Stomach (tissue), 4 donors: ENCODE measurements around the gene ARFGEF3.

ENCODE experiments used
- POLR2AphosphoS5 ChIP-seq, 3 donors: sonication (generic); formaldehyde crosslinking; IDR thresholded peaks; one replicate each; pipeline ENCODE4 v1.6.1; 2016; ENCODE audit warnings: antibody characterized with exemption in 3 of 3
- TF ChIP-seq, protein P1 (sequence below), 7 experiments: fragments of 450-650 bp in 4 of 7; fragments of 200-600 bp in 3 of 7; sonication (generic) in 3 of 7; IDR thresholded peaks; one replicate each; pipeline ENCODE4 v1.5.1; 2016 to 2019; ENCODE audit warnings: antibody characterized with exemption in 7 of 7, control low read depth in 2 of 7, mild to moderate bottlenecking in 1 of 7

DNA sequence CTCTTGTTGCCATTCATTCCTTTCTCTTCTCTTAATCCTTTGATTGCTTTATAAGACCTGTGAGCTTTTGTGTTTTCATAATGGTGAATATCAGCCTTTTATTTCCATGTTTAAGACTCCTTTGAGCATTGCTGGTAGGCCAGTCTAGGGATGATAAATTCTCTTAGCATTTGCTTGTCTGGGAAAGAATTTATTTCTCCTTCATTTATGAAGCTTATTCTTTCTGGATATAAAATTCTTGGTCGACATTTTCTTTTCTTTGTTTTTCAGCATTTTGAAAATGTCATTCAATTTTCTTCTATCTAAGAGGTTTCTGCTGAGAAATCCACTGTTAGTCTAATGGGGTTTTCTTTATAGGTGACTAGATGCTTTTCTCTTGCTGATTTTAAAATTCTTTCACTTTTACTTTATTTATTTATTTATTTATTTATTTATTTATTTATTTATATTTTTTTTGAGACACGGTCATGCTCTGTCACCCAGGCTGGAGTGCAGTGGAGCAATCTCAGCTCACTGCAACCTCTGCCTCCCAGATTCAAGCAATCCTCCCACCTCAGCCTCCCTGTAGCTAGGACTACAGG, 15.0 kb downstream of the ARFGEF3 start:
- no peak for TF ChIP-seq POLR2AphosphoS5 (IDR thresholded peaks at IDR 0.05)
- TF ChIP-seq, protein P1, sequence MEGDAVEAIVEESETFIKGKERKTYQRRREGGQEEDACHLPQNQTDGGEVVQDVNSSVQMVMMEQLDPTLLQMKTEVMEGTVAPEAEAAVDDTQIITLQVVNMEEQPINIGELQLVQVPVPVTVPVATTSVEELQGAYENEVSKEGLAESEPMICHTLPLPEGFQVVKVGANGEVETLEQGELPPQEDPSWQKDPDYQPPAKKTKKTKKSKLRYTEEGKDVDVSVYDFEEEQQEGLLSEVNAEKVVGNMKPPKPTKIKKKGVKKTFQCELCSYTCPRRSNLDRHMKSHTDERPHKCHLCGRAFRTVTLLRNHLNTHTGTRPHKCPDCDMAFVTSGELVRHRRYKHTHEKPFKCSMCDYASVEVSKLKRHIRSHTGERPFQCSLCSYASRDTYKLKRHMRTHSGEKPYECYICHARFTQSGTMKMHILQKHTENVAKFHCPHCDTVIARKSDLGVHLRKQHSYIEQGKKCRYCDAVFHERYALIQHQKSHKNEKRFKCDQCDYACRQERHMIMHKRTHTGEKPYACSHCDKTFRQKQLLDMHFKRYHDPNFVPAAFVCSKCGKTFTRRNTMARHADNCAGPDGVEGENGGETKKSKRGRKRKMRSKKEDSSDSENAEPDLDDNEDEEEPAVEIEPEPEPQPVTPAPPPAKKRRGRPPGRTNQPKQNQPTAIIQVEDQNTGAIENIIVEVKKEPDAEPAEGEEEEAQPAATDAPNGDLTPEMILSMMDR (IDR thresholded peaks at IDR 0.05), result no peak
